H9 (cell line): ENCODE measurements around the gene EPB41. TPM values are rescaled to one million over a fixed set of nuclear protein-coding genes. Genes with fewer than 3 reads are reported as not detected.
A peak's percentile ranks its signal among the peaks of the same experiment; 100 is the strongest.

Source experiments
- DNase-seq: peaks from one replicate; pipeline ENCODE4 v3.0.0-alpha.2; 2017
- H2AFZ ChIP-seq: one replicate; pipeline ENCODE4 v1.6.1; 2013; ENCODE audit warnings: mild to moderate bottlenecking, low read length, control low read depth, moderate library complexity
- H2AK5ac ChIP-seq: 2 replicates; pipeline ENCODE4 v1.6.1; 2013; ENCODE audit warnings: low read length, control low read depth, mixed read lengths; ENCODE audit not compliant: insufficient read length
- H2BK120ac ChIP-seq: one replicate; pipeline ENCODE4 v1.6.1; 2013; ENCODE audit warnings: low read depth, mild to moderate bottlenecking, low read length, control low read depth, inconsistent platforms; ENCODE audit not compliant: poor library complexity, severe bottlenecking
- H2BK12ac ChIP-seq: 2 replicates; pipeline ENCODE4 v1.6.1; 2013; ENCODE audit warnings: low read length, control low read depth, mixed read lengths, low read depth; ENCODE audit not compliant: insufficient read length
- H2BK15ac ChIP-seq: 2 replicates; pipeline ENCODE4 v1.6.1; 2013; ENCODE audit warnings: low read depth, low read length, control low read depth
- H2BK20ac ChIP-seq: one replicate; pipeline ENCODE4 v1.6.1; 2013; ENCODE audit warnings: low read depth, mild to moderate bottlenecking, low read length, control low read depth, inconsistent platforms; ENCODE audit not compliant: poor library complexity, severe bottlenecking
- H2BK5ac ChIP-seq: 2 replicates; pipeline ENCODE4 v1.6.1; 2013; ENCODE audit warnings: low read length, control low read depth, mixed read lengths; ENCODE audit not compliant: insufficient read length
- H3K14ac ChIP-seq: 2 replicates; pipeline ENCODE4 v1.6.1; 2013; ENCODE audit warnings: low read length, control low read depth; ENCODE audit not compliant: insufficient read depth
- H3K18ac ChIP-seq: 2 replicates; pipeline ENCODE4 v1.6.1; 2013; ENCODE audit warnings: low read depth, mild to moderate bottlenecking, mixed read lengths, low read length, control low read depth; ENCODE audit not compliant: insufficient read length
- H3K23ac ChIP-seq: 2 replicates; pipeline ENCODE4 v1.6.1; 2013; ENCODE audit warnings: low read length, control low read depth, mixed read lengths, low read depth; ENCODE audit not compliant: insufficient read length
- H3K23me2 ChIP-seq: 2 replicates; pipeline ENCODE4 v1.6.1; 2013; ENCODE audit warnings: low read depth, mild to moderate bottlenecking, mixed read lengths, low read length, control low read depth; ENCODE audit not compliant: insufficient read length, poor library complexity, severe bottlenecking
- H3K27ac ChIP-seq: 2 replicates; pipeline ENCODE4 v1.5.1; 2013; ENCODE audit warnings: low read length, control low read depth, mixed read lengths, low read depth; ENCODE audit not compliant: insufficient read length
- H3K27me3 ChIP-seq: 2 replicates; pipeline ENCODE4 v1.6.1; 2013; ENCODE audit warnings: low read length, control low read depth, inconsistent platforms; ENCODE audit not compliant: insufficient read depth
- H3K4ac ChIP-seq: 2 replicates; pipeline ENCODE4 v1.6.1; 2013; ENCODE audit warnings: low read depth, mild to moderate bottlenecking, control low read depth, inconsistent platforms, low read length, moderate library complexity
- H3K4me1 ChIP-seq: 2 replicates; pipeline ENCODE4 v1.6.1; 2013; ENCODE audit warnings: low read length, control low read depth, inconsistent platforms; ENCODE audit not compliant: insufficient read depth
- H3K4me2 ChIP-seq: 2 replicates; pipeline ENCODE4 v1.6.1; 2013; ENCODE audit warnings: low read length, control low read depth, mixed read lengths; ENCODE audit not compliant: insufficient read length, insufficient read depth
- H3K56ac ChIP-seq: 2 replicates; pipeline ENCODE4 v1.6.1; 2013; ENCODE audit warnings: low read depth, mild to moderate bottlenecking, mixed read lengths, low read length, control low read depth; ENCODE audit not compliant: insufficient read length
- H3K79me1 ChIP-seq: 2 replicates; pipeline ENCODE4 v1.6.1; 2013; ENCODE audit warnings: low read depth, mild to moderate bottlenecking, moderate library complexity, low read length, control low read depth, inconsistent platforms; ENCODE audit not compliant: insufficient read depth, poor library complexity, severe bottlenecking
- H3K79me2 ChIP-seq: 2 replicates; pipeline ENCODE4 v1.6.1; 2013; ENCODE audit warnings: low read length, control low read depth, inconsistent platforms; ENCODE audit not compliant: insufficient read depth
- H3K9ac ChIP-seq: 2 replicates; pipeline ENCODE4 v1.6.1; 2013; ENCODE audit warnings: low read length, control low read depth, mixed read lengths; ENCODE audit not compliant: insufficient read length; ENCODE audit errors: extremely low read depth
- H3K9me3 ChIP-seq: one replicate; pipeline ENCODE4 v1.6.1; 2013; ENCODE audit warnings: low read depth, low read length, inconsistent platforms; ENCODE audit not compliant: control insufficient read depth
- H3T11ph ChIP-seq: one replicate; pipeline ENCODE4 v1.6.1; 2013; ENCODE audit warnings: mild to moderate bottlenecking, low read length, control low read depth, inconsistent platforms
- H4K20me1 ChIP-seq: one replicate; pipeline ENCODE4 v1.6.1; 2013; ENCODE audit not compliant: control insufficient read depth, insufficient read length, insufficient read depth
- H4K5ac ChIP-seq: 2 replicates; pipeline ENCODE4 v1.6.1; 2013; ENCODE audit warnings: low read depth, mild to moderate bottlenecking, mixed read lengths, low read length, control low read depth; ENCODE audit not compliant: insufficient read length
- H4K8ac ChIP-seq: replicated peaks from 2 replicates; pipeline ENCODE4 v1.6.1; 2013; ENCODE audit warnings: low read length, control low read depth, mixed read lengths, low read depth; ENCODE audit not compliant: insufficient read length
- H4K91ac ChIP-seq: 2 replicates; pipeline ENCODE4 v1.6.1; 2013; ENCODE audit warnings: low read depth, mild to moderate bottlenecking, moderate library complexity, mixed read lengths, low read length, control low read depth; ENCODE audit not compliant: insufficient read length
- H3K27ac Mint-ChIP-seq, 3 experiments: 2 replicates in 2 of 3; 3 replicates in 1 of 3; pipeline ENCODE4 v1.8.0; 2020 to 2021; ENCODE audit warnings: mixed read lengths in 3 of 3, mild to moderate bottlenecking in 1 of 3, moderate library complexity in 1 of 3
- H3K27me3 Mint-ChIP-seq: 2 replicates; pipeline ENCODE4 v1.8.0; 2021; ENCODE audit warnings: low read depth, mild to moderate bottlenecking, moderate library complexity, mixed read lengths
- H3K36me3 Mint-ChIP-seq, 3 experiments: 2 replicates in 2 of 3; 3 replicates in 1 of 3; pipeline ENCODE4 v1.8.0; 2020 to 2021; ENCODE audit warnings: low read depth in 3 of 3, mixed read lengths in 3 of 3; ENCODE audit not compliant: insufficient read depth in 1 of 3
- H3K4me1 Mint-ChIP-seq, 2 experiments: 2 replicates each; pipeline ENCODE4 v1.8.0; 2020; ENCODE audit warnings: mixed read lengths in 2 of 2
- H3K4me3 Mint-ChIP-seq, 2 experiments: 2 replicates in 1 of 2; 3 replicates in 1 of 2; pipeline ENCODE4 v1.8.0; 2020 to 2021; ENCODE audit warnings: mild to moderate bottlenecking in 2 of 2, mixed read lengths in 2 of 2, moderate library complexity in 1 of 2
- H3K9me3 Mint-ChIP-seq, 2 experiments: 2 replicates in 1 of 2; 3 replicates in 1 of 2; pipeline ENCODE4 v1.8.0; 2020; ENCODE audit warnings: mild to moderate bottlenecking in 2 of 2, mixed read lengths in 2 of 2, moderate library complexity in 1 of 2
- CTCF ChIP-seq: fragments of 200-600 bp; sonication (generic); conservative IDR thresholded peaks from 3 replicates; pipeline ENCODE4 v1.8.0; 2021; ENCODE audit warnings: antibody characterized with exemption, mild to moderate bottlenecking
- whole genome bisulfite sequencing: extraction: QIAGEN DNeasy Blood & Tissue Kit; methylation state at CpG from one replicate; pipeline ENCODE4 v1.1.7; 2013; ENCODE audit warnings: missing lambda C conversion rate, low lambda C conversion rate, mixed read lengths; ENCODE audit not compliant: insufficient read length; ENCODE audit errors: extremely low coverage; 5-methylcytosine and 5-hydroxymethylcytosine counted together
- total RNA-seq: library from RNA; stranded (reverse); gene quantifications from 2 replicates; pipeline ENCODE4 v1.2.1, GENCODE V29; 2021

The EPB41 gene
- total RNA-seq, 1 experiment from 2014 or later, result 75.4 TPM

DNA sequence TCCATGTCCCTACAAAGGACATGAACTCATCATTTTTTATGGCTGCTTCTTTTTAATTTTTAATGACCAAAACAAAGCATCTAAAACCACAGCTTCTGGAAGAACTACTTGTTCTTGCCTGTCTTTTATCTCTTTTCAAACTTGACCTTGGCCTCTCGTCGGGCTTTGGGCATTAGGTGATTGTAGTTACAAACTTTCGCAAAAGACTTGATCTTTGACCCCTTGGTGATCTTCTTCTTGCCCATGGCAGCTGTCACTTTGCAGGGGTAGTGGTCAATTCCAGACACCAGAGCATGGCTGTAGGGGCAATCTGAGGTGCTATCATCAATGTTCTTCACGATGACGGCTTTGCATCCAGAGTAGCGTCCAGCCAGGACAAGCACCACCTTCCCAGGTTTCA is 67.8 kb downstream of the EPB41 start:
- Histone ChIP-seq H3K18ac (no peak overlapping the region), H2BK120ac (no peak overlapping the region), H2BK12ac (no peak overlapping the region), H4K8ac (no peak overlapping the region), H3K4me2 (no peak overlapping the region), H2BK15ac (no peak overlapping the region), H3K23ac (no peak overlapping the region), H3K14ac (no peak overlapping the region), H4K5ac (no peak overlapping the region), H2AK5ac (no peak overlapping the region), H3T11ph (no peak overlapping the region), H3K56ac (no peak overlapping the region), H3K9me3 (no peaks in the 10 kb centered on the region), H4K20me1 (no peaks in the 10 kb centered on the region), H4K91ac (no peak overlapping the region), H2BK20ac (no peak overlapping the region), H3K4ac (no peak overlapping the region), H3K79me2 (no peaks in the 10 kb centered on the region), H3K79me1 (peaks cover 4% of the 10 kb centered on the region), H3K23me2 (no peaks in the 10 kb centered on the region), H3K27ac (no peak overlapping the region), H3K4me1 (peaks cover 4% of the 10 kb centered on the region; the same call in 1 of the 2 replicates), H2BK5ac (no peak overlapping the region), H3K27me3 (no peaks in the 10 kb centered on the region), H2AFZ (no peak overlapping the region), H3K9ac (no peak overlapping the region)
- Mint-ChIP-seq H3K36me3 (no peaks in the 10 kb centered on the region; a peak in 1 of 7 replicates), H3K4me1 (peaks cover 18 to 19% of the 10 kb centered on the region in 2 experiments), H3K27ac (peak overlapping the region in 1 of 3 experiments; percentile 78; a peak in 1 of 7 replicates), H3K4me3 (no peak overlapping the region), H3K27me3 (no peaks in the 10 kb centered on the region), H3K9me3 (no peaks in the 10 kb centered on the region)
- no CpG with 5 or more reads among the region's 6 CpGs for WGBS
- TF ChIP-seq CTCF, result no peak
- no peak for DNase-seq
